Neural cell (in vitro differentiated cells): ENCODE data around the gene MUC2.

Experiments
- CTCF ChIP-seq: fragments of 450-650 bp; IDR thresholded peaks from 2 replicates; pipeline ENCODE4 v1.5.1; 2014; ENCODE audit warnings: antibody characterized with exemption, mild to moderate bottlenecking, moderate library complexity; ENCODE audit not compliant: poor library complexity, severe bottlenecking
- MXI1 ChIP-seq: fragments of 450-650 bp; conservative IDR thresholded peaks from 2 replicates; pipeline ENCODE4 v1.6.1; 2014; ENCODE audit warnings: antibody characterized with exemption, mild to moderate bottlenecking; ENCODE audit not compliant: poor library complexity, severe bottlenecking
- REST ChIP-seq: IDR thresholded peaks from 2 replicates; pipeline ENCODE4 v1.6.1; 2012; ENCODE audit warnings: borderline replicate concordance

GRCh38 chr11:1052133-1053011, 22.3 kb upstream of the MUC2 start:
- no peak for TF ChIP-seq REST
- TF ChIP-seq MXI1 = no peak
- TF ChIP-seq CTCF = no peak
